HCT116 (cell line): ENCODE data around the gene YBX1. TPM values are rescaled to one million over a fixed set of nuclear protein-coding genes. Genes with fewer than 3 reads are reported as not detected.

ENCODE experiments used
- ATAC-seq: fragments of 200-7000 bp; cut with Tn5 transposase; 2 replicates; pipeline ENCODE4 v1.9.1; 2020; ENCODE audit warnings: mild to moderate bottlenecking, moderate library complexity
- BruUV-seq: library from RNA; stranded (reverse); fragments of 400-500 nt; replicated peaks from 2 replicates; lab custom pipeline; 2021; lab: Mats Ljungman, UMichigan
- CTCF ChIA-PET: fragments of 300-600 bp; sonication (Branson Sonifier 250); formaldehyde crosslinking; loops from one replicate; lab custom pipeline; 2021; ENCODE audit warnings: antibody characterized with exemption; lab: Charles Lee
- POLR2A ChIA-PET: fragments of 300-600, 350-600 bp; sonication (Branson Sonifier 250); formaldehyde crosslinking; loops from one replicate; lab custom pipeline; 2021; ENCODE audit warnings: antibody characterized with exemption; lab: Charles Lee
- RAD21 ChIA-PET, 2 experiments: fragments of 300-600 bp; sonication (Branson Sonifier 250); formaldehyde crosslinking; loops; one replicate each; lab custom pipeline; 2023; ENCODE audit warnings: low total read pairs in 2 of 2; ENCODE audit not compliant: uncharacterized antibody in 2 of 2, unreplicated experiment in 2 of 2, low non-redundant PET in 1 of 2; lab: Charles Lee
- DNase-seq: peaks from one replicate; pipeline ENCODE4 v3.0.0-alpha.2; 2010; ENCODE audit warnings: low read depth, low spot score
- H2AFZ ChIP-seq: fragments of 200-600 bp; shearing (Covaris generic), sonication (generic); 2 replicates; pipeline ENCODE4 v1.6.1; 2017; ENCODE audit warnings: low read depth, mixed run types, mixed read lengths, antibody characterized with exemption, low read length; ENCODE audit not compliant: poor library complexity, severe bottlenecking
- H3K27ac ChIP-seq: 2 replicates; pipeline ENCODE4 v1.5.1; 2012; ENCODE audit warnings: low read depth, low read length
- H3K27me3 ChIP-seq: fragments of 200-600 bp; sonication (generic); 2 replicates; pipeline ENCODE4 v1.6.1; 2016; ENCODE audit warnings: mixed run types, low read length, mixed read lengths; ENCODE audit not compliant: insufficient read depth
- H3K36me3 ChIP-seq, 2 experiments: fragments of 200-500 bp in 1 of 2; fragments of 200-600 bp in 1 of 2; sonication (Bioruptor generic) in 1 of 2; sonication (generic) in 1 of 2; 2 replicates each; pipeline versions ENCODE4 v1.5.1 to v1.6.1; 2014 to 2016; ENCODE audit warnings: low read length in 2 of 2, inconsistent platforms in 1 of 2, mixed read lengths in 1 of 2, mixed run types in 1 of 2; ENCODE audit not compliant: insufficient read depth in 2 of 2, control insufficient read depth in 1 of 2
- H3K4me1 ChIP-seq, 2 experiments: fragments of 200-600 bp in 1 of 2; sonication (generic) in 1 of 2; 2 replicates each; pipeline versions ENCODE4 v1.5.1 to v1.6.1; 2012 to 2017; ENCODE audit warnings: low read length in 2 of 2, inconsistent platforms in 1 of 2, mild to moderate bottlenecking in 1 of 2, mixed read lengths in 1 of 2, mixed run types in 1 of 2, moderate library complexity in 1 of 2; ENCODE audit not compliant: insufficient read depth in 2 of 2, control insufficient read depth in 1 of 2
- H3K4me2 ChIP-seq: fragments of 200-600 bp; sonication (generic); 2 replicates; pipeline ENCODE4 v1.6.1; 2017; ENCODE audit warnings: mixed run types, low read length, mixed read lengths
- H3K4me3 ChIP-seq, 2 experiments: fragments of 200-600 bp in 1 of 2; sonication (generic) in 1 of 2; replicated peaks in 1 of 2; 2 replicates each; pipeline ENCODE4 v1.5.1; 2011 to 2016; ENCODE audit warnings: low read length in 2 of 2, control low read depth in 1 of 2, low read depth in 1 of 2, mild to moderate bottlenecking in 1 of 2, mixed read lengths in 1 of 2, mixed run types in 1 of 2
- H3K79me2 ChIP-seq: fragments of 200-600 bp; sonication (generic); 2 replicates; pipeline ENCODE4 v1.6.1; 2017; ENCODE audit warnings: mild to moderate bottlenecking, mixed run types, low read length, moderate library complexity, mixed read lengths; ENCODE audit not compliant: insufficient read depth
- H3K9ac ChIP-seq: fragments of 200-600 bp; sonication (generic); 2 replicates; pipeline ENCODE4 v1.6.1; 2016; ENCODE audit warnings: low read length, mixed read lengths
- H3K9me2 ChIP-seq: fragments of 200-600 bp; sonication (generic), shearing (Covaris generic); 2 replicates; pipeline ENCODE4 v1.6.1; 2017; ENCODE audit warnings: mixed run types, mild to moderate bottlenecking, moderate library complexity; ENCODE audit not compliant: insufficient read depth
- H3K9me3 ChIP-seq, 2 experiments: fragments of 200-500 bp in 1 of 2; fragments of 200-600 bp in 1 of 2; sonication (Bioruptor generic) in 1 of 2; sonication (generic) in 1 of 2; 2 replicates each; pipeline ENCODE4 v1.6.1; 2014 to 2017; ENCODE audit warnings: low read length in 2 of 2, mixed read lengths in 2 of 2, inconsistent platforms in 1 of 2, low read depth in 1 of 2, mild to moderate bottlenecking in 1 of 2, mixed run types in 1 of 2, moderate library complexity in 1 of 2; ENCODE audit not compliant: control insufficient read depth in 1 of 2, insufficient read depth in 1 of 2
- H4K20me1 ChIP-seq: fragments of 200-600 bp; sonication (generic), shearing (Covaris generic); 2 replicates; pipeline ENCODE4 v1.6.1; 2017; ENCODE audit warnings: mixed run types, mild to moderate bottlenecking, moderate library complexity; ENCODE audit not compliant: insufficient read depth
- CBX3 ChIP-seq: IDR thresholded peaks from 2 replicates; pipeline ENCODE4 v1.6.1; 2012; ENCODE audit warnings: low read depth
- CEBPB ChIP-seq: IDR thresholded peaks from 2 replicates; pipeline ENCODE4 v1.6.1; 2012; ENCODE audit warnings: low read depth
- CTCF ChIP-seq, 3 experiments: fragments of 200-600 bp in 1 of 3; sonication (generic) in 1 of 3; IDR thresholded peaks in 2 of 3; conservative IDR thresholded peaks in 1 of 3; 2 replicates each; pipeline ENCODE4 v1.5.1; 2012 to 2017; ENCODE audit warnings: low read depth in 2 of 3, low read length in 2 of 3, antibody characterized with exemption in 1 of 3, borderline replicate concordance in 1 of 3, control low read depth in 1 of 3, mild to moderate bottlenecking in 1 of 3, mixed read lengths in 1 of 3, mixed run types in 1 of 3, moderate library complexity in 1 of 3; ENCODE audit not compliant: insufficient read depth in 1 of 3
- EGR1 ChIP-seq: IDR thresholded peaks from 2 replicates; pipeline ENCODE4 v1.6.1; 2012; ENCODE audit warnings: low read depth
- EZH2 ChIP-seq: fragments of 200-600 bp; sonication (generic); IDR thresholded peaks from 2 replicates; pipeline ENCODE4 v1.6.1; 2017; ENCODE audit warnings: antibody characterized with exemption, mixed run types
- EZH2phosphoT487 ChIP-seq: fragments of 200-600 bp; IDR thresholded peaks from 2 replicates; pipeline ENCODE4 v1.6.1; 2018; ENCODE audit warnings: antibody characterized with exemption, borderline replicate concordance
- FOSL1 ChIP-seq: IDR thresholded peaks from 2 replicates; pipeline ENCODE4 v1.6.1; 2012; ENCODE audit warnings: low read depth
- SIN3A ChIP-seq: IDR thresholded peaks from 2 replicates; pipeline ENCODE4 v1.6.1; 2012; ENCODE audit warnings: low read depth
- SP1 ChIP-seq: IDR thresholded peaks from 2 replicates; pipeline ENCODE4 v1.6.1; 2012; ENCODE audit warnings: low read depth
- SRF ChIP-seq: IDR thresholded peaks from 2 replicates; pipeline ENCODE4 v1.6.1; 2012; ENCODE audit warnings: low read depth
- ZNF274 ChIP-seq: fragments of 200-500 bp; sonication (Bioruptor generic); IDR thresholded peaks from 2 replicates; pipeline ENCODE4 v1.6.1; 2014; ENCODE audit warnings: mild to moderate bottlenecking, low read depth, low read length, inconsistent platforms
- intact Hi-C: fragments of 100-400 bp; cut with micrococcal nuclease; formaldehyde crosslinking; loops from 2 replicates; pipeline ENCODE4 v1.10.0; 2022
- total RNA-seq: library from RNA; stranded (reverse); gene quantifications from one replicate; pipeline ENCODE4 v1.2.1, GENCODE V29; 2021; ENCODE audit not compliant: unreplicated experiment

YBX1 gene
- total RNA-seq, 1 experiment from 2014 or later = 1,009 TPM

- CTCF ChIA-PET = interaction anchor here (0.7 to 1.0 kb wide), 3 partner anchors 30 to 589 kb away, joined by 3 to 4 read pairs (median 3); no protein-coding TSS in a partner anchor
- H3K27me3 ChIP-seq = no peaks in the 10 kb centered on the region
- no peak overlapping the region; the same call in 1 of the 2 replicates for H3K27ac ChIP-seq
- no peaks in the 10 kb centered on the region for H3K9me2 ChIP-seq
- H2AFZ ChIP-seq = no peak overlapping the region
- TF ChIP-seq SP1 = no peak
- TF ChIP-seq CTCF (IDR thresholded peaks at IDR 0.05 in 2 of 3, conservative IDR thresholded peaks at IDR 0.05 in 1 of 3; ENCODE audit: borderline replicate concordance in 1 of 3, insufficient read depth in 1 of 3, low read depth in 2 of 3, low read length in 2 of 3) = peak in 2 of 3 experiments; percentile 44 to 64; a peak in 4 of 6 replicates
- TF ChIP-seq, all 23 proteins: peak for 1
- H3K4me1 ChIP-seq = peaks cover 0 to 6% of the 10 kb centered on the region in 2 experiments; a peak in 3 of 4 replicates
- no peaks in the 10 kb centered on the region for H3K79me2 ChIP-seq
- ChIA-PET RAD21 (no interaction called here), POLR2A (no interaction called here)
- intact Hi-C loops = loop anchor here (10.0 kb wide), 2 partner anchors 391 to 561 kb away; no protein-coding TSS in a partner anchor
- H3K4me2 ChIP-seq = no peak overlapping the region
- no peak for DNase-seq
- no TSS peak for BruUV-seq
- no peaks in the 10 kb centered on the region for H4K20me1 ChIP-seq
- no peak overlapping the region for H3K9ac ChIP-seq
- H3K9me3 ChIP-seq = no peaks in the 10 kb centered on the region
- peak; percentile 88 for ATAC-seq
- no peak overlapping the region for H3K4me3 ChIP-seq
- H3K36me3 ChIP-seq = no peaks in the 10 kb centered on the region
Observed at GRCh38 chr1:42736152-42736551, 53.9 kb downstream of the YBX1 start.

- BruUV-seq = no TSS peak
- no peak overlapping the region for H3K9ac ChIP-seq
- H3K4me3 ChIP-seq = no peak overlapping the region
- POLR2A ChIA-PET = no interaction called here
- H3K27me3 ChIP-seq = no peaks in the 10 kb centered on the region
- no peak overlapping the region for H3K4me2 ChIP-seq
- no peaks in the 10 kb centered on the region for H3K79me2 ChIP-seq
- H3K9me2 ChIP-seq = no peaks in the 10 kb centered on the region
- H3K9me3 ChIP-seq = no peaks in the 10 kb centered on the region
- peaks cover 0 to 6% of the 10 kb centered on the region in 2 experiments; a peak in 3 of 4 replicates for H3K4me1 ChIP-seq
- ATAC-seq = no peak
- H2AFZ ChIP-seq = no peak overlapping the region
- no peak for TF ChIP-seq SIN3A
- TF ChIP-seq CEBPB = no peak
- no peak for TF ChIP-seq EZH2
- TF ChIP-seq EZH2phosphoT487 = no peak
- no peak for TF ChIP-seq FOSL1
- TF ChIP-seq ZNF274 = no peak
- TF ChIP-seq EGR1 = no peak
- TF ChIP-seq CBX3 = no peak
- no peak for TF ChIP-seq SRF
- DNase-seq = no peak
- no peaks in the 10 kb centered on the region for H4K20me1 ChIP-seq
- no peaks in the 10 kb centered on the region for H3K36me3 ChIP-seq
- no peak overlapping the region; the same call in 1 of the 2 replicates for H3K27ac ChIP-seq
- RAD21 ChIA-PET = no interaction called here
- intact Hi-C loops = loop anchor here (10.0 kb wide), 2 partner anchors 392 to 562 kb away; no protein-coding TSS in a partner anchor
- CTCF ChIA-PET = no interaction called here
Observed at GRCh38 chr1:42736571-42737200, 54.5 kb downstream of the YBX1 start.
